ENCODE data around the gene C12orf60. TPM values are rescaled to one million over a fixed set of nuclear protein-coding genes. Genes with fewer than 3 reads are reported as not detected.

The C12orf60 gene
- total RNA-seq, 1 experiment from 2014 or later = 2.6 TPM

DNA sequence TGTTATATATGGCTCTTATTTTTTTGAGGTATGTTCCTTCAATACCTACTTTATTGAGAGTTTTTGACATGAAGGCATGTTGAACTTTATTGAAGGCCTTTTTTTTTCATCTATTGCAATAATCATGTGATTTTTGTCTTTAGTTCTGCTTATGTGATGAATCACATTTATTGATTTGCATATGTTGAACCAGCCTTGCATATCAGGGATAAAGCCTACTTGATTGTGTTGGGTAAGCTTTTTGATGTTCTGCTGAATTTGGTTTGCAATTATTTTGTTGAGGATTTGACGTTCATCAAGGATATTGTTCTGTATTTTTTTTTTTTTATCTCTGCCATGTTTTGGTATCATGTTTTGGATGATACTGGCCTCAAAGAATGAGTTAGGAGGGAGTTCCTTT is 55.0 kb downstream of the C12orf60 start:
- POLR2A ChIA-PET = interaction anchor here (1.1 kb wide), 1 partner anchor 55 kb away, joined by 3 read pairs; the partner anchor contains the start of genes C12orf60 and WBP11
- H3K27ac Mint-ChIP-seq (ENCODE audit: low read depth, unreplicated experiment) = no peak overlapping the region
- no TSS peak for BruUV-seq (replicated peaks)
- DNase-seq (ENCODE audit: unreplicated experiment) = no peak
- CTCF ChIA-PET = no interaction called here
- no peaks in the 10 kb centered on the region for H3K4me1 Mint-ChIP-seq (ENCODE audit: insufficient read depth, unreplicated experiment)
- H3K27me3 Mint-ChIP-seq (ENCODE audit: insufficient read depth, unreplicated experiment) = no peaks in the 10 kb centered on the region
- TF ChIP-seq, protein P1, sequence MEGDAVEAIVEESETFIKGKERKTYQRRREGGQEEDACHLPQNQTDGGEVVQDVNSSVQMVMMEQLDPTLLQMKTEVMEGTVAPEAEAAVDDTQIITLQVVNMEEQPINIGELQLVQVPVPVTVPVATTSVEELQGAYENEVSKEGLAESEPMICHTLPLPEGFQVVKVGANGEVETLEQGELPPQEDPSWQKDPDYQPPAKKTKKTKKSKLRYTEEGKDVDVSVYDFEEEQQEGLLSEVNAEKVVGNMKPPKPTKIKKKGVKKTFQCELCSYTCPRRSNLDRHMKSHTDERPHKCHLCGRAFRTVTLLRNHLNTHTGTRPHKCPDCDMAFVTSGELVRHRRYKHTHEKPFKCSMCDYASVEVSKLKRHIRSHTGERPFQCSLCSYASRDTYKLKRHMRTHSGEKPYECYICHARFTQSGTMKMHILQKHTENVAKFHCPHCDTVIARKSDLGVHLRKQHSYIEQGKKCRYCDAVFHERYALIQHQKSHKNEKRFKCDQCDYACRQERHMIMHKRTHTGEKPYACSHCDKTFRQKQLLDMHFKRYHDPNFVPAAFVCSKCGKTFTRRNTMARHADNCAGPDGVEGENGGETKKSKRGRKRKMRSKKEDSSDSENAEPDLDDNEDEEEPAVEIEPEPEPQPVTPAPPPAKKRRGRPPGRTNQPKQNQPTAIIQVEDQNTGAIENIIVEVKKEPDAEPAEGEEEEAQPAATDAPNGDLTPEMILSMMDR (IDR thresholded peaks at IDR 0.05; ENCODE audit: unreplicated experiment) = no peak
- H3K4me3 Mint-ChIP-seq (ENCODE audit: unreplicated experiment) = no peak overlapping the region
- intact Hi-C loops (cut with micrococcal nuclease) = no loop called here
- H3K9me3 Mint-ChIP-seq (ENCODE audit: unreplicated experiment) = peaks cover 7% of the 10 kb centered on the region
- H3K36me3 Mint-ChIP-seq (ENCODE audit: insufficient read depth, unreplicated experiment) = no peaks in the 10 kb centered on the region

GRCh38 chr12:14860490-14860889 is 57.0 kb downstream of the C12orf60 start:
- no peak overlapping the region for H3K27ac Mint-ChIP-seq (ENCODE audit: low read depth, unreplicated experiment)
- ChIA-PET CTCF (interaction anchor here (1.0 kb wide), 1 partner anchor 10 kb away, joined by 3 read pairs; no protein-coding TSS in a partner anchor), POLR2A (interaction anchor here (0.6 kb wide), 1 partner anchor 36 kb away, joined by 4 read pairs; no protein-coding TSS in a partner anchor)
- peaks cover 7% of the 10 kb centered on the region for H3K9me3 Mint-ChIP-seq (ENCODE audit: unreplicated experiment)
- no peak overlapping the region for H3K4me3 Mint-ChIP-seq (ENCODE audit: unreplicated experiment)
- H3K36me3 Mint-ChIP-seq (ENCODE audit: insufficient read depth, unreplicated experiment) = no peaks in the 10 kb centered on the region
- BruUV-seq (replicated peaks) = no TSS peak
- no peaks in the 10 kb centered on the region for H3K27me3 Mint-ChIP-seq (ENCODE audit: insufficient read depth, unreplicated experiment)
- intact Hi-C loops (cut with micrococcal nuclease) = no loop called here
- no peak for DNase-seq (ENCODE audit: unreplicated experiment)
- TF ChIP-seq, protein P1 (IDR thresholded peaks at IDR 0.05; ENCODE audit: unreplicated experiment) = no peak
- H3K4me1 Mint-ChIP-seq (ENCODE audit: insufficient read depth, unreplicated experiment) = no peaks in the 10 kb centered on the region

GRCh38 chr12:14868916-14869506 is 65.5 kb downstream of the C12orf60 start:
- ChIA-PET POLR2A (no interaction called here), CTCF (interaction anchor here (0.8 kb wide), 1 partner anchor 126 kb away, joined by 3 read pairs; no protein-coding TSS in a partner anchor)
- peaks cover 7% of the 10 kb centered on the region for H3K9me3 Mint-ChIP-seq (ENCODE audit: unreplicated experiment)
- no peaks in the 10 kb centered on the region for H3K36me3 Mint-ChIP-seq (ENCODE audit: insufficient read depth, unreplicated experiment)
- DNase-seq (ENCODE audit: unreplicated experiment) = peak; percentile 56
- peaks cover 6% of the 10 kb centered on the region for H3K4me1 Mint-ChIP-seq (ENCODE audit: insufficient read depth, unreplicated experiment)
- intact Hi-C loops (cut with micrococcal nuclease) = no loop called here
- no peak overlapping the region for H3K4me3 Mint-ChIP-seq (ENCODE audit: unreplicated experiment)
- no TSS peak for BruUV-seq (replicated peaks)
- H3K27me3 Mint-ChIP-seq (ENCODE audit: insufficient read depth, unreplicated experiment) = no peaks in the 10 kb centered on the region
- TF ChIP-seq, protein P1 (IDR thresholded peaks at IDR 0.05; ENCODE audit: unreplicated experiment) = no peak
- no peak overlapping the region for H3K27ac Mint-ChIP-seq (ENCODE audit: low read depth, unreplicated experiment)

DNA sequence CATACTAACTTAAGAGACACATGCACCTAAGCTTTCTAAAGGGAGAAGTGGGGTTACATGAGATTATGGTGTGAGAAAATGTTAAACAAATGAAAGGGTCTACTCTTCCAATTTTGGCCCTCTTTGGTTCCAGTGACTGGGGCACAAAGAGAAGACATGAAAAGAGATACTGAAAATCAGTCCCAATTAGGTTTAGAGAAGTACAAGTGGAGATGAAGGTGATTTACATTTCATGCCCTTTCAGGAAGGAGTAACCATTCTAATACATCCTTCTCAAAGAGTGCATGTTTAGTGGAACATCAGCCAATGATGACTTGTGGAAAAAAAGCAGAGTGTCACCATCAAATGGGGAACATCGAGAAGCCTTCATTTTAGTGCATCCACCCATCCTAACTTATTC is 67.8 kb downstream of the C12orf60 start:
- TF ChIP-seq, protein P1 (IDR thresholded peaks at IDR 0.05; ENCODE audit: unreplicated experiment) = no peak
- H3K4me1 Mint-ChIP-seq (ENCODE audit: insufficient read depth, unreplicated experiment) = peaks cover 16% of the 10 kb centered on the region
- ChIA-PET POLR2A (no interaction called here), CTCF (interaction anchor here (0.7 kb wide), 1 partner anchor 100 kb away, joined by 3 read pairs; no protein-coding TSS in a partner anchor)
- H3K9me3 Mint-ChIP-seq (ENCODE audit: unreplicated experiment) = peaks cover 7% of the 10 kb centered on the region
- no peaks in the 10 kb centered on the region for H3K36me3 Mint-ChIP-seq (ENCODE audit: insufficient read depth, unreplicated experiment)
- H3K27ac Mint-ChIP-seq (ENCODE audit: low read depth, unreplicated experiment) = no peak overlapping the region
- no peaks in the 10 kb centered on the region for H3K27me3 Mint-ChIP-seq (ENCODE audit: insufficient read depth, unreplicated experiment)
- intact Hi-C loops (cut with micrococcal nuclease) = no loop called here
- BruUV-seq (replicated peaks) = no TSS peak
- DNase-seq (ENCODE audit: unreplicated experiment) = no peak
- no peak overlapping the region for H3K4me3 Mint-ChIP-seq (ENCODE audit: unreplicated experiment)

Measured in MCF 10A (cell line).